Caco-2 (cell line): Measurements from ENCODE around the gene RCAN1. TPM values are rescaled to one million over a fixed set of nuclear protein-coding genes. Genes with fewer than 3 reads are reported as not detected.

Experiments used
- BruUV-seq: library from RNA; stranded (reverse); fragments of 400-500 nt; replicated peaks from 2 replicates; lab custom pipeline; 2021; lab: Mats Ljungman, UMichigan
- CTCF ChIA-PET: fragments of 300-600 bp; sonication (Branson Sonifier 250); formaldehyde crosslinking; loops from one replicate; lab custom pipeline; 2022; ENCODE audit warnings: antibody characterized with exemption; lab: Charles Lee
- POLR2A ChIA-PET: fragments of 300-600 bp; sonication (Branson Sonifier 250); formaldehyde crosslinking; loops from one replicate; lab custom pipeline; 2022; ENCODE audit warnings: antibody characterized with exemption; lab: Charles Lee
- DNase-seq, 2 experiments: peaks; one replicate each; pipeline versions ENCODE4 v3.0.0 to v3.0.0-alpha.2; 2020 to 2022
- H3K27me3 ChIP-seq: replicated peaks from 2 replicates; pipeline ENCODE4 v1.6.0; 2011; ENCODE audit warnings: low read length; ENCODE audit not compliant: control insufficient read depth, insufficient read depth
- H3K36me3 ChIP-seq: 2 replicates; pipeline ENCODE4 v1.5.1; 2011; ENCODE audit warnings: low read length; ENCODE audit not compliant: control insufficient read depth, insufficient read depth
- H3K4me1 ChIP-seq: fragments of 250-450 bp; sonication (Bioruptor Pico); 2 replicates; pipeline ENCODE4 v1.5.1; 2020; ENCODE audit warnings: mild to moderate bottlenecking
- H3K4me3 ChIP-seq: 2 replicates; pipeline ENCODE4 v1.5.1; 2011; ENCODE audit warnings: low read depth, mild to moderate bottlenecking, control low read depth, low read length
- H3K9me3 ChIP-seq: fragments of 250-450 bp; sonication (Bioruptor Pico); 2 replicates; pipeline ENCODE4 v1.5.1; 2020; ENCODE audit warnings: mild to moderate bottlenecking, moderate library complexity
- H3K27ac Mint-ChIP-seq: one replicate; pipeline ENCODE4 v1.8.0; 2022; ENCODE audit warnings: mixed read lengths; ENCODE audit not compliant: unreplicated experiment
- H3K27me3 Mint-ChIP-seq: one replicate; pipeline ENCODE4 v1.8.0; 2022; ENCODE audit warnings: mixed read lengths; ENCODE audit not compliant: insufficient read depth, unreplicated experiment
- H3K36me3 Mint-ChIP-seq: one replicate; pipeline ENCODE4 v1.8.0; 2022; ENCODE audit warnings: mild to moderate bottlenecking, mixed read lengths; ENCODE audit not compliant: insufficient read depth, unreplicated experiment
- H3K4me1 Mint-ChIP-seq: one replicate; pipeline ENCODE4 v1.8.0; 2022; ENCODE audit warnings: low read depth, mixed read lengths; ENCODE audit not compliant: unreplicated experiment
- H3K4me3 Mint-ChIP-seq: one replicate; pipeline ENCODE4 v1.8.0; 2022; ENCODE audit warnings: mild to moderate bottlenecking, moderate library complexity, mixed read lengths; ENCODE audit not compliant: unreplicated experiment
- H3K9me3 Mint-ChIP-seq: one replicate; pipeline ENCODE4 v1.8.0; 2022; ENCODE audit warnings: mixed read lengths; ENCODE audit not compliant: unreplicated experiment
- CTCF ChIP-seq, 2 experiments: fragments of 200-600 bp in 1 of 2; IDR thresholded peaks; 1 replicate in 1 of 2; 2 replicates in 1 of 2; pipeline versions ENCODE4 v1.5.1 to v1.8.0; 2011 to 2022; ENCODE audit warnings: antibody characterized with exemption in 1 of 2, control low read depth in 1 of 2, inconsistent platforms in 1 of 2, low read depth in 1 of 2, low read length in 1 of 2, mild to moderate bottlenecking in 1 of 2, moderate library complexity in 1 of 2; ENCODE audit not compliant: insufficient read depth in 1 of 2, severe bottlenecking in 1 of 2, unreplicated experiment in 1 of 2
- intact Hi-C: fragments of 100-400 bp; cut with micrococcal nuclease; formaldehyde crosslinking; loops from one replicate; pipeline ENCODE4 v1.10.0; 2022; ENCODE audit not compliant: unreplicated experiment
- total RNA-seq: library from RNA; stranded (reverse); gene quantifications from 2 replicates; pipeline ENCODE4 v1.2.3, GENCODE V29; 2022

The RCAN1 gene
- total RNA-seq, 1 experiment from 2014 or later: 29.4 TPM

- ChIA-PET CTCF (no interaction called here), POLR2A (no interaction called here)
- no TSS peak for BruUV-seq
- intact Hi-C loops: no loop called here
- TF ChIP-seq CTCF (IDR thresholded peaks at IDR 0.05; ENCODE audit: insufficient read depth in 1 of 2, low read depth in 1 of 2, low read length in 1 of 2, severe bottlenecking in 1 of 2, unreplicated experiment in 1 of 2): no peak
- peaks cover 12% of the 10 kb centered on the region for H3K4me1 Mint-ChIP-seq
- no peaks in the 10 kb centered on the region for H3K27me3 Mint-ChIP-seq
- H3K9me3 Mint-ChIP-seq: peaks cover 2% of the 10 kb centered on the region
- DNase-seq: no peak
- no peaks in the 10 kb centered on the region for H3K36me3 Mint-ChIP-seq
- H3K27me3 ChIP-seq: no peaks in the 10 kb centered on the region
- H3K9me3 ChIP-seq: no peaks in the 10 kb centered on the region
- H3K4me3 Mint-ChIP-seq: no peak overlapping the region
- no peak overlapping the region for H3K27ac Mint-ChIP-seq
- H3K4me3 ChIP-seq: no peak overlapping the region
- peaks cover 19% of the 10 kb centered on the region for H3K4me1 ChIP-seq
- no peaks in the 10 kb centered on the region for H3K36me3 ChIP-seq
These were observed 77.1 kb downstream of the RCAN1 start for GRCh38 chr21:34537838-34538237.

- no peak overlapping the region for H3K4me3 Mint-ChIP-seq
- H3K36me3 Mint-ChIP-seq: no peaks in the 10 kb centered on the region
- peaks cover 12% of the 10 kb centered on the region for H3K4me1 Mint-ChIP-seq
- Histone ChIP-seq H3K4me3 (no peak overlapping the region), H3K27me3 (no peaks in the 10 kb centered on the region), H3K4me1 (peaks cover 19% of the 10 kb centered on the region), H3K9me3 (no peaks in the 10 kb centered on the region), H3K36me3 (no peaks in the 10 kb centered on the region)
- POLR2A ChIA-PET: no interaction called here
- TF ChIP-seq CTCF (IDR thresholded peaks at IDR 0.05; ENCODE audit: insufficient read depth in 1 of 2, low read depth in 1 of 2, low read length in 1 of 2, severe bottlenecking in 1 of 2, unreplicated experiment in 1 of 2): no peak
- H3K27ac Mint-ChIP-seq: no peak overlapping the region
- no TSS peak for BruUV-seq
- DNase-seq: no peak
- intact Hi-C loops: no loop called here
- no peaks in the 10 kb centered on the region for H3K27me3 Mint-ChIP-seq
- no peaks in the 10 kb centered on the region for H3K9me3 Mint-ChIP-seq
- CTCF ChIA-PET: no interaction called here
These were observed 78.1 kb downstream of the RCAN1 start for GRCh38 chr21:34536820-34537219.

DNA sequence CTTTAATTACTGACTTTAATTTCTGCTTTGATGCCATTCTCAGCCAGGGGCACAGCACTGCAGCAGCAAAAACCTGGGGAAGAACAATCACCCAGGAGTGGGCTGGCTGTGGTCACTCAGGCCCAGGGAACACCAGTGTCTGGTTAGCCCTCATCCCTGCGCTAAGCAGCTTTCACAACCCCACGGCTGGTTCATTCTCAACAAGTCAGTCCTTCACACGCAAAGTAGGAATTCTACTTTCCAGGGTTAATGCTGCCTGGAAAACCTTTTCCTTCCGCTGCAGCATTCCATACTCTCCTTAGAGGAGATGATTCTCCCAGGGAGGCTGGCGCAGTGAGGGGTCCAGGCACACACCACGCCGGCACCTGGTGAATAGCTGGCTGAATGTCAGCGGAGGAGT, 78.6 kb downstream of the RCAN1 start:
- Mint-ChIP-seq H3K4me3 (no peak overlapping the region), H3K27me3 (no peaks in the 10 kb centered on the region), H3K27ac (no peak overlapping the region), H3K36me3 (no peaks in the 10 kb centered on the region), H3K9me3 (no peaks in the 10 kb centered on the region), H3K4me1 (peaks cover 12% of the 10 kb centered on the region)
- ChIA-PET POLR2A (no interaction called here), CTCF (no interaction called here)
- Histone ChIP-seq H3K4me3 (no peak overlapping the region), H3K9me3 (no peaks in the 10 kb centered on the region), H3K36me3 (no peaks in the 10 kb centered on the region), H3K4me1 (peaks cover 19% of the 10 kb centered on the region), H3K27me3 (no peaks in the 10 kb centered on the region)
- TF ChIP-seq CTCF (IDR thresholded peaks at IDR 0.05; ENCODE audit: insufficient read depth in 1 of 2, low read depth in 1 of 2, low read length in 1 of 2, severe bottlenecking in 1 of 2, unreplicated experiment in 1 of 2): no peak
- BruUV-seq: no TSS peak
- intact Hi-C loops: no loop called here
- no peak for DNase-seq
